Activated CD4-positive, CD25-positive, alpha-beta regulatory T cell (primary cell): Measurements from ENCODE around the gene MYRIP.

Experiments
- DNase-seq, 4 experiments: peaks; one replicate each; lab custom pipeline; 2025; lab: John Stamatoyannopoulos, UW

MYRIP gene

GRCh38 chr3:39905788-39906187 is 96.4 kb downstream of the MYRIP start:
- no peak for DNase-seq

- DNase-seq: no peak
Measured at GRCh38 chr3:39907981-39908380, 98.6 kb downstream of the MYRIP start.

GRCh38 chr3:39910135-39910534 is 100.7 kb downstream of the MYRIP start:
- DNase-seq: no peak

- no peak for DNase-seq
Measured at GRCh38 chr3:39910826-39911464, 101.5 kb downstream of the MYRIP start.

- DNase-seq: no peak
Measured at GRCh38 chr3:39911465-39912309, 102.3 kb downstream of the MYRIP start.

GRCh38 chr3:39915027-39915426 is 105.6 kb downstream of the MYRIP start:
- no peak for DNase-seq

GRCh38 chr3:39917065-39917773 is 107.8 kb downstream of the MYRIP start:
- DNase-seq: no peak

GRCh38 chr3:39919281-39919680 is 109.9 kb downstream of the MYRIP start:
- no peak for DNase-seq

- no peak for DNase-seq
Measured at GRCh38 chr3:39920271-39920670, 110.9 kb downstream of the MYRIP start.

GRCh38 chr3:39927479-39927878 is 118.1 kb downstream of the MYRIP start:
- DNase-seq: no peak

- no peak for DNase-seq
Measured at GRCh38 chr3:39933986-39934693, 124.7 kb downstream of the MYRIP start.

- no peak for DNase-seq
Measured at GRCh38 chr3:39934696-39935095, 125.3 kb downstream of the MYRIP start.

GRCh38 chr3:39935261-39935660 is 125.9 kb downstream of the MYRIP start:
- no peak for DNase-seq

- no peak for DNase-seq
Measured at GRCh38 chr3:39936848-39937247, 127.4 kb downstream of the MYRIP start.

GRCh38 chr3:39937315-39937714 is 127.9 kb downstream of the MYRIP start:
- no peak for DNase-seq

GRCh38 chr3:39937874-39938273 is 128.5 kb downstream of the MYRIP start:
- DNase-seq: no peak

- no peak for DNase-seq
Measured at GRCh38 chr3:39941931-39942330, 132.5 kb downstream of the MYRIP start.

GRCh38 chr3:39960515-39961191 is 151.2 kb downstream of the MYRIP start:
- no peak for DNase-seq

- DNase-seq: no peak
Measured at GRCh38 chr3:39961230-39961629, 151.8 kb downstream of the MYRIP start.

- DNase-seq: no peak
Measured at GRCh38 chr3:39962581-39962980, 153.2 kb downstream of the MYRIP start.

- DNase-seq: no peak
Measured at GRCh38 chr3:39965461-39965860, 156.1 kb downstream of the MYRIP start.

GRCh38 chr3:39965997-39966396 is 156.6 kb downstream of the MYRIP start:
- DNase-seq: no peak
